Hippocampal formation (tissue), 2 donors: Measurements from ENCODE around the gene CLDN20.
"Not testable (repeated sequence)": the region's sequence is repeated elsewhere in the genome, so short reads cannot be mapped to it uniquely, and the experiment has no call there.

Experiments used
- DNase-seq, 2 donors: peaks; one replicate each; lab custom pipeline; 2025; lab: John Stamatoyannopoulos, UW

CLDN20 gene

DNA sequence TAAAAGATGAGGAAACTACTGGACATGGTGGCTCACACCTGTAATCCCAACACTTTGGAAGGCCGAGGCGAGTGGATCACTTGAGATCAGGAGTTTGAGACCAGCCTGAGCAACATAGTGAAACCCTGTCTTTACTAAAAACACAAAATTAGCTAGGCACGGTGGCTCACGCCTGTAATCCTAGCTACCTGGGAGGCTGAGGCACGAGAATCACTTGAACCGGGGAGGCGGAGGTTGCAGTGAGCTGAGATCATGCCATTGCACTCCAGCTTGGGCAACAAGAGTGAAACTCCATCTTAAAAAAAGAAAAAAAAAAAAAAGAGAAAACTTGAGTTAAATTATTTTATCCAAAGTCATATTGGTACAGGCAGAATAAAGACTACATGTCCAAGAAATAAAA is 49.1 kb downstream of the CLDN20 start:
- not testable (repeated sequence) for DNase-seq

- no peak for DNase-seq
These were observed 49.8 kb downstream of the CLDN20 start for GRCh38 chr6:155313602-155314091.

DNA sequence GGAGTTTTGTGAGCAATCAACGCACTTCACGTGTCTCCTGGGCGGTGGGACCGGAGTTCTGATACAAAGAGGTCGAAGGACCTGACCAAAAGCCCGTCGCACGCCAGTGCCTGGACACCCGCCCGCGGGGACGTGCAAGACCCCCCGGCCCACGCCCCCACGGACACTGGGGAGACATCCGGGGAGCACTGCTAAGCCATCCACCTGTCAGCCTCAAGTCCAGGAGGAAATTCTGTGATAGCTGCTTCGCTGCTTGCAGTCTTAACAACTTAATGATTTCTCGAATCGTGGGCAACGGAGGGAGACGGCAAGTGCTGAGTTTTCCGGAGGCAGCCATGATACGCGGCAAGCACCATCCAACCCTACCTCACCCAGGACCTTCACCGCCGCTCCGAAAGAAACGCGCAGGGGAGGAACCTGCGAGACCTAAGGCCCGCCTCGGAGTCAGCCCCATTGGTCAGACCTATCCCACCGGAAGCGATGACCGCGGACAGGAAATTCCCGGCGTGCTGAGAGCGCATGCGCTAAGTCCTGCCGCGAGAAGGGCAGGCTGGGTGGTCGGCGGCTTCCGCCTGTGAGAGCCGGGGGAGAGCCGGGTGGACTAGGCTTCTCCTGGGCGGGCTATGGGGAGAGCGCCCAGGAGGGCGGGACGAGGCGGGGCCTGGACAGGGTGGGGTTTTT is 50.4 kb downstream of the CLDN20 start, which contains the start of gene TFB1M:
TSS of gene TFB1M (minus strand) at position 393 of the 681 bp plus-strand sequence. CDS start at position 337, 56 bp downstream.
- DNase-seq: peak; percentile 97 to 98

DNA sequence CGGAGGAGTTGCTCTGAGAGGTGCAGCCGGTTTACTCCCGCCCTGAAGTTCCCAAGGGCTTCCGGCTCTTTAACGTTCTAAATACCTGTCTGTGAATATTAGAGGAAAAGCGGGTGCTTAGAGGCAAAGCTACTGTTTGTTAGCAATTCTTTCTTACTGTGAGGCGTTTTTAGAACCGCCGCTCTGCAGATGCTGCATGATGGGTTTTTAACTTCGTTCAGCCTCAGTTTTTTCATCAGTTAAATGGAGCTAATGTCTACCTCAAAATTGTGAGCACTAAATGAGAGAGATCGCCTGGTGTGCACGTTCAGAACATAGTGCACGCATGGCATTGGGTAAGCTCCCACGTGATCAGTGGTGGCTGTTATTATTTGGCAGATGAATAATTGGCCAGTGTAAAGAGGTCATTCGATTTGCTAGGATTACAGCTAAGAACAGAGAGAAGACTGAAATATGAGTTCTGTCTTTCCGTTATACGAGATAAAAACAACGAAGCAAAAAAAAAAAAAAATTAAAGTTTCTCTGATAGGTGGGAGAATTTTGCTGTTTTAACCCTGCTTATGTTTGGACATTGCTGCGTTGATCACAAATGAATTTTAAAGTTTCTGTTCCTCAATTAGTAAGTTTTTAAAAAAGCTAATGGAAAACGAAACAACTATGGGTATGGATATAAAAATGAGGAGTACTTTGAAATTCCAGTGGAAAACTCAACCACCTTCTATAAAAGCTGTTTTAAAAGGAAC is 51.1 kb downstream of the CLDN20 start:
- DNase-seq: peak in 1 of 2 donors; percentile 45

GRCh38 chr6:155315516-155315871 is 51.7 kb downstream of the CLDN20 start:
- DNase-seq: no peak

DNA sequence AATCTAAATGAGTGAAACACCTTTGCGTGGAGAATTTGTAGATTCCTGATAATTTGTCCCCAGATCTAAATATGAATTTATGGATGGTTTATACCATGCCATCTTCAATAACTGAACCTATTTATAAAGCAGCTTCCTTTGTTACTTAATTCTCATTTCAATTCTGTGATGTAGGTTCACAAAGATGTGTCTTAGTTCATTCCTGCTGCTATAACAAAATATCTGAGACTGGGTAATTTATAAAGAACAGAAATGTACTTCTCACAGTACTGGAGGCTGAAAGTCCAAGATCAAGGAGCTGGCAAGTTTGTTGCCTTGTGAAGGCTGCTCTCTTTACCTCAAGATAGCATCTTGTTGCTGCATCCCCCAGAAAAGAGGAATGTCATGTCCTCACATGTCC is 52.6 kb downstream of the CLDN20 start:
- no peak for DNase-seq

- DNase-seq: peak in 1 of 2 donors; percentile 5
These were observed 53.4 kb downstream of the CLDN20 start for GRCh38 chr6:155317186-155317585.

DNA sequence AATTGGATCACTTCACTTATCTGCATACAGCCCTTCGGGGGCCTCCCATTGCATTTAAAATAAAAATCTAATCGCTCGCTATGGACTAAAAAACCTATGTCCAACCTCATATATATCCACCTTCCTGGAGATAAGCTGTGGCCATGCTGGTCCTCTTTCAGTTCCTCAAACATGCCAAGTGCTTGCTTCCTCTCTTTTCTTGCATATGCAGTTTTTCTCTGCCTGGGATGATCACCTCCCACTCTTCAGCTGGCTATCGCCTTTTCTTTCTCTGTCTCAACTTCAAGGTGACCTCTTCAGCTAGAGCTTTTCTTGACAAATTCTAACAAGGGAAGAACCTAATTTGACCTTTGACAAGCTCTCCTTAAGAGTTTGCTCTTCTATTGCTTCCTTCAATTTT is 56.1 kb downstream of the CLDN20 start:
- DNase-seq: peak in 1 of 2 donors; percentile 33

DNA sequence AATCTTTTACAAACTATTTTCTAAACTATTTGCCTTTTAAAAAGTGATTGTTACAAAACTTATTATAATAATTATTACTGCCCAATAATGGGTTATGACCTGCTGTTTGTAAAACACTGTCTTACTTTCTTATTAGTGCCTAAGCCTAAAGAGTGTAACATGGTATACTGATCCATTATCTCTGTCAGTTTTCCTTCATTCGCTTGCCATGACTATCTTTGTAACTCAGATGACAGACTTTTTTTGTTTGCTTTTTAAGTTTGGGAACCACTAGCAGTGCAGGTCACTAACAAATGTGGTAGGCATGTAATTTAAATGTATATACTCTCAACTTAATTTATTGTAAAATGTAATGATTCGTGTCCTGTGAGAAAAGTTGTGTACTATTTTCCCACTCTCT is 60.4 kb downstream of the CLDN20 start:
- no peak for DNase-seq

DNA sequence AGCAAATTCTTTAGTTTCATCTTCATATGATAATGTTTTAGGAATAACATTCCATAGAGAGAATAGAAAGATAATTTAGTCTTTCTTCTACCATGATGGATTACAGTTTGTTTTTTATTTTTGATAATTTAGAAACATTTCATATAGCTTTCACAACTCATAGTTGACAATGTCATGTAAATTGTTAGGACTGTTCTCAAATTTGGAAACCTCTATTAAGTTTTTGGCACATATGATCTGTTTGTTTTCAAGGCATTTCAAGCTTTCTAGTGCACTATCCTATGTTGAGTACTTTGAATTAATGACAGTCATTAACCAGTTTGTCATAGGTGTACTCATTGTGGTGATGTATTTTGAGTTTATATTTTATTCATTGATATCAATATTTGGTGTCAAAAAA is 61.2 kb downstream of the CLDN20 start:
- DNase-seq: no peak

DNA sequence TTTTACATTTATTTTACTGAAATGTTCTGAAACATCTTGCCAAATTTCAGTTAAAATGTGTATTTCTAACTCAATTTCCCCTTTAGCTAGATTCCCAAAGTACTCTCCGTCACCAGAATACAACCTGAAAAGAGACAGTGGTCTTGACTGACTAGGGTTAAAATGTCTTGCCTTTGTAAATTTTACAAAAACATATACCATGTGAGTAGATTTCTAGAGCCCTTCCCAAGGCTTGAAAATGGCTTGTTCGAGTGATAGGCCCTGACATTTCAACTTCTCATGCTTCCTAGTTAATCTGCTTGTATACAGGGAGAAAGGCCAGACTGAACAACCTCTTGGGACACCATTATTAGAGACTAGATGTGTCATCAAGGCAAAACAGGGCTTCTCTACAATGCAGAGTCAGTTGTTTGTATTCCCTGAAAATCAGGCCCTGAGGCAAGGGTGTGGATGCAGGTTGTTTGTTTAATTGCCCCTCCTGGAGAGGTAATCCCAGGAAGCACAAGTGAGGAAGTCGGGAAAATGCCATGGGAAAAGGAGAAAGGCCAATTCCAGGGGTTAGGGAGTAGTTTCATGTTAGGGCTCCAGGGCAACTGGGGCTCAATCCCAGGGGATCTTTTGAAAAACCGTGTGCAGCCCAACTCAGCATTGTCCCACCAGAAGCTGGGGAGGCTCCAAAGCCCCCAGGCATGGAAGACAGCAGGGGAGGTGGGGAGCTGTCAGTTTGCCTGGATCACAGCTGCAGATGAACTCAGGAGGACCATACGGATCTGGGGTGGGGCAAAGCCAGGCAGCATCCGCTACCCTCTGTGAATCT is 62.1 kb downstream of the CLDN20 start:
- no peak for DNase-seq
